Testis (tissue), 3 donors: ENCODE data around the gene VPREB3. TPM values are rescaled to one million over a fixed set of nuclear protein-coding genes. Genes with fewer than 3 reads are reported as not detected.

Source experiments
- DNase-seq: peaks from one replicate; pipeline ENCODE4 v3.0.0-alpha.2; 2019
- H3K27ac ChIP-seq, 2 donors: fragments of 200-600 bp; sonication (generic); one replicate each; pipeline ENCODE4 v1.5.1; 2019
- H3K27me3 ChIP-seq: fragments of 200-600 bp; sonication (generic); one replicate; pipeline ENCODE4 v1.5.1; 2019
- H3K36me3 ChIP-seq: fragments of 200-600 bp; sonication (generic); one replicate; pipeline ENCODE4 v1.5.1; 2017; ENCODE audit warnings: low read depth; ENCODE audit errors: missing control alignments
- H3K4me1 ChIP-seq: fragments of 200-600 bp; sonication (generic); one replicate; pipeline ENCODE4 v1.5.1; 2019
- H3K4me3 ChIP-seq, 2 donors: fragments of 200-600 bp; sonication (generic); one replicate each; pipeline ENCODE4 v1.5.1; 2017 to 2019
- H3K9me3 ChIP-seq: fragments of 200-600 bp; sonication (generic); one replicate; pipeline ENCODE4 v1.5.1; 2017
- CTCF ChIP-seq, 3 experiments: fragments of 450-650 bp in 2 of 3; fragments of 200-600 bp in 1 of 3; sonication (generic) in 1 of 3; IDR thresholded peaks; one replicate each; pipeline ENCODE4 v1.5.1; 2016 to 2019; ENCODE audit warnings: antibody characterized with exemption in 3 of 3, mild to moderate bottlenecking in 2 of 3, moderate library complexity in 1 of 3
- POLR2A ChIP-seq: fragments of 450-650 bp; IDR thresholded peaks from one replicate; pipeline ENCODE4 v1.6.1; 2017; ENCODE audit warnings: antibody characterized with exemption, mild to moderate bottlenecking, moderate library complexity
- WGBS, 2 donors: methylation state at CpG; one replicate each; pipeline ENCODE4 v1.1.5; 2018; 5-methylcytosine and 5-hydroxymethylcytosine counted together
- intact Hi-C: fragments of 100-400 bp; cut with DNase I; formaldehyde crosslinking; loops from one replicate; pipeline ENCODE4 v1.15.1; 2023; ENCODE audit warnings: low total_unique reads
- polyA plus RNA-seq: library from polyadenylated mRNA; stranded (reverse); fragments of 350-450 nt; fragmentation: Illumina TruSeq; extraction: RNeasy Lipid Tissue Mini Kit (QIAGEN cat#74804); gene quantifications from one replicate; pipeline ENCODE4 v1.2.3, GENCODE V29; 2014; ENCODE audit warnings: low read depth, low replicate concordance; ENCODE audit not compliant: insufficient read depth
- total RNA-seq, 2 donors: library from RNA; depleted of rRNA; stranded (reverse); fragments of >200 nt; gene quantifications; one replicate each; pipeline ENCODE4 v1.2.3, GENCODE V29; 2016

VPREB3 gene
- total and polyA plus RNA-seq, 3 donors from 2014 or later = 0.68 to 1.2 TPM; not detected in 1

GRCh38 chr22:23790819-23791737 lies 36.9 kb upstream of the VPREB3 start:
- DNase-seq = peak; percentile 52
- intact Hi-C loops = no loop called here
- Histone ChIP-seq H3K27ac (no peak overlapping the region), H3K27me3 (no peaks in the 10 kb centered on the region), H3K4me1 (peaks cover 50% of the 10 kb centered on the region), H3K9me3 (no peaks in the 10 kb centered on the region), H3K4me3 (no peak overlapping the region), H3K36me3 (no peaks in the 10 kb centered on the region)
- WGBS, 2 donors = 45 to 59% methylated on average over 11 of the region's 11 CpGs
- no peak for TF ChIP-seq CTCF (IDR thresholded peaks at IDR 0.05)
- no peak for TF ChIP-seq POLR2A

GRCh38 chr22:23789638-23790037 lies 35.4 kb upstream of the VPREB3 start:
- DNase-seq = no peak
- Histone ChIP-seq H3K36me3 (no peaks in the 10 kb centered on the region), H3K4me1 (peaks cover 50% of the 10 kb centered on the region), H3K9me3 (no peaks in the 10 kb centered on the region), H3K4me3 (no peak overlapping the region), H3K27ac (peak overlapping the region in 1 of 2 donors; percentile 53), H3K27me3 (no peaks in the 10 kb centered on the region)
- 43 to 44% methylated on average over 1 to 4 of the region's 4 CpGs for WGBS, 2 donors
- TF ChIP-seq CTCF (IDR thresholded peaks at IDR 0.05) (no peak), POLR2A (no peak)
- intact Hi-C loops = no loop called here

GRCh38 chr22:23789121-23789520 lies 34.9 kb upstream of the VPREB3 start:
- intact Hi-C loops = no loop called here
- H3K4me3 ChIP-seq = no peak overlapping the region
- no peak for DNase-seq
- H3K27me3 ChIP-seq = no peaks in the 10 kb centered on the region
- no peaks in the 10 kb centered on the region for H3K9me3 ChIP-seq
- H3K36me3 ChIP-seq = no peaks in the 10 kb centered on the region
- WGBS, 2 donors = 70% methylated on average over 4 of the region's 4 CpGs
- peaks cover 50% of the 10 kb centered on the region for H3K4me1 ChIP-seq
- H3K27ac ChIP-seq = peak overlapping the region in 1 of 2 donors; percentile 53
- TF ChIP-seq CTCF (IDR thresholded peaks at IDR 0.05) = no peak
- no peak for TF ChIP-seq POLR2A

GRCh38 chr22:23787910-23788309 lies 33.7 kb upstream of the VPREB3 start:
- no peak for TF ChIP-seq CTCF (IDR thresholded peaks at IDR 0.05)
- TF ChIP-seq POLR2A = no peak
- Histone ChIP-seq H3K9me3 (no peaks in the 10 kb centered on the region), H3K4me1 (peaks cover 50% of the 10 kb centered on the region), H3K4me3 (peak overlapping the region; percentile 97), H3K36me3 (no peaks in the 10 kb centered on the region), H3K27me3 (no peaks in the 10 kb centered on the region), H3K27ac (peak overlapping the region; percentile 99 to 100)
- 37 to 38% methylated on average over 3 of the region's 3 CpGs for WGBS, 2 donors
- no peak for DNase-seq
- intact Hi-C loops = no loop called here

- H3K27me3 ChIP-seq = no peaks in the 10 kb centered on the region
- whole genome bisulfite sequencing, 2 donors = 0 to 2% methylated on average over 5 of the region's 5 CpGs
- peaks cover 50% of the 10 kb centered on the region for H3K4me1 ChIP-seq
- peak overlapping the region; percentile 99 to 100 for H3K27ac ChIP-seq
- H3K4me3 ChIP-seq = peak overlapping the region; percentile 97
- intact Hi-C loops = no loop called here
- H3K9me3 ChIP-seq = no peaks in the 10 kb centered on the region
- no peaks in the 10 kb centered on the region for H3K36me3 ChIP-seq
- no peak for DNase-seq
- no peak for TF ChIP-seq CTCF (IDR thresholded peaks at IDR 0.05)
- no peak for TF ChIP-seq POLR2A
Measured at GRCh38 chr22:23787600-23787896, 33.3 kb upstream of the VPREB3 start.
